Stomach (tissue), 9 donors: Measurements from ENCODE around the gene CLBA1. TPM values are rescaled to one million over a fixed set of nuclear protein-coding genes. Genes with fewer than 3 reads are reported as not detected.

Experiments
- DNase-seq, 2 donors: peaks; one replicate each; pipeline versions ENCODE4 v3.0.0 to v3.0.0-alpha.2; 2013 to 2019
- H3K27ac ChIP-seq, 5 donors: fragments of 200-600 bp in 4 of 5; sonication (generic) in 4 of 5; one replicate each; pipeline ENCODE4 v1.5.1; 2013 to 2019; ENCODE audit warnings: mild to moderate bottlenecking in 1 of 5, moderate library complexity in 1 of 5
- H3K27me3 ChIP-seq, 3 donors: fragments of 200-600 bp; sonication (generic); one replicate each; pipeline ENCODE4 v1.5.1; 2017 to 2019; ENCODE audit warnings: mixed run types in 1 of 3
- H3K36me3 ChIP-seq, 4 donors: fragments of 200-600 bp; sonication (generic); 1 replicate in 3 of 4; 2 replicates in 1 of 4; pipeline ENCODE4 v1.5.1; 2016 to 2019
- H3K4me1 ChIP-seq, 4 donors: fragments of 200-600 bp; sonication (generic); one replicate each; pipeline ENCODE4 v1.5.1; 2016 to 2019
- H3K4me3 ChIP-seq, 4 donors: fragments of 200-600 bp; sonication (generic) in 3 of 4; one replicate each; pipeline ENCODE4 v1.5.1; 2016 to 2019; ENCODE audit warnings: mild to moderate bottlenecking in 1 of 4
- H3K9me3 ChIP-seq, 4 donors: fragments of 200-600 bp; sonication (generic); one replicate each; pipeline ENCODE4 v1.5.1; 2016 to 2019
- EP300 ChIP-seq: sonication (generic); formaldehyde crosslinking; IDR thresholded peaks from one replicate; pipeline ENCODE4 v1.6.1; 2017; ENCODE audit warnings: antibody characterized with exemption
- POLR2A ChIP-seq, 4 donors: fragments of 450-650 bp; IDR thresholded peaks; one replicate each; pipeline ENCODE4 v1.6.1; 2016; ENCODE audit warnings: antibody characterized with exemption in 4 of 4, control low read depth in 2 of 4, mild to moderate bottlenecking in 1 of 4, moderate library complexity in 1 of 4
- POLR2AphosphoS5 ChIP-seq, 3 donors: sonication (generic); formaldehyde crosslinking; IDR thresholded peaks; one replicate each; pipeline ENCODE4 v1.6.1; 2016; ENCODE audit warnings: antibody characterized with exemption in 3 of 3
- WGBS, 5 donors: extraction: QIAGEN DNeasy Blood & Tissue Kit in 3 of 5; methylation state at CpG; one replicate each; pipeline versions ENCODE4 v1.1.5 to v1.1.7; 2013 to 2018; 5-methylcytosine and 5-hydroxymethylcytosine counted together
- intact Hi-C: fragments of 100-400 bp; cut with DNase I; formaldehyde crosslinking; loops from one replicate; pipeline ENCODE4 v1.15.1; 2023; ENCODE audit warnings: low total_unique reads
- polyA plus RNA-seq, 3 donors: library from polyadenylated mRNA; stranded (reverse); fragments of 200-250 nt; gene quantifications; one replicate each; pipeline ENCODE4 v1.2.3, GENCODE V29; 2013
- total RNA-seq, 5 donors: library from RNA; depleted of rRNA; stranded (reverse); fragments of >200 nt; gene quantifications; one replicate each; pipeline versions ENCODE4 v1.1.0 to v1.2.3, GENCODE V29; 2014 to 2016
- TF ChIP-seq, protein P1 (sequence below), 7 experiments: fragments of 450-650 bp in 4 of 7; fragments of 200-600 bp in 3 of 7; sonication (generic) in 3 of 7; IDR thresholded peaks; one replicate each; pipeline ENCODE4 v1.5.1; 2016 to 2019; ENCODE audit warnings: antibody characterized with exemption in 7 of 7, control low read depth in 2 of 7, mild to moderate bottlenecking in 1 of 7
- donor health status: healthy with polysubstance abuse.
- donor health status: Bipolar disorder and iron deficiency.
- donor health status: healthy.

Gene CLBA1
- total and polyA plus RNA-seq, 8 donors, result 3.5 to 13.9 (median 5.8) TPM; not detected in 1

DNA sequence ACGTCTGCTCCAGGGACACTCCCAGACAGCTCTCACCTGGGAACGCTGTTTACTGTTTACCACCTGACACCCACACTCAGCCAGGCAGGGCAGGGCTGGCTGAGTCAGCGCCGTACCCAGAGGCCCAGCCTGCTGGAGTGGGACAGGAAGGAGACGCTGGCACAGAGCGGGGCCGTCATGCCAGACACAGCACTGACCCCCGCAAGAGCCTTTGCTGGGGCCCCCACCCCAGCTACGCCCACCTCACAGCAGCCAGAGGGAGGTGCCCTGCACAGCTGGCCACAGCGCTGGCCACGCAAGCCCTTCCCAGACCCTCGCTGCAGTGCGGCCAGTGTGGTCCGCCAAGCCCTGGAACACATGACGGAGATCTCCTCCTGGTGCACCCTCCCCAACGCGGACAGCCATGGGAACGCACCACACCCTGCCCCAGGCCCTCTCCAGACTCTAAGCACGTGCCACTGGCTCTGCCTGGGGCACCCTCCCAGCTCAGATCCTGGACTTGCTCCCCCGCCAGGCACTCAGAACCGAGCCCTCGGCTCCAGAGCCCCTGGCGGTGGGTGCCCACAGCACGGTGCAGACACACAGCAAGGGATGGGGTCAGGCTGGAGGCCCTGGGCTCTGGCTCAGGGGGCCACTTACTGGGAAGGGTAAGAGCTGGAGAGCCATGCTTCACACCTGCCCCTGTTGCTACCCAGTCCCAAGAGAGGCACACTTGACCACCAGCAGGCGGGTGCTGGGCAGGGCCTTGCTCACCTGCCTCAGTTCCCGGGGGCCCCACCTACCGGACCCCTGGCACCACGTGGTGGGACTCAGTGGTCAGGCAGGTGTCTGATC, 13.1 kb upstream of the CLBA1 start:
- TF ChIP-seq POLR2A (IDR thresholded peaks at IDR 0.05) (no peak), POLR2AphosphoS5 (IDR thresholded peaks at IDR 0.05) (peak in 2 of 3 donors; percentile 51 to 75)
- DNase-seq, result peak; percentile 77 to 92

DNA sequence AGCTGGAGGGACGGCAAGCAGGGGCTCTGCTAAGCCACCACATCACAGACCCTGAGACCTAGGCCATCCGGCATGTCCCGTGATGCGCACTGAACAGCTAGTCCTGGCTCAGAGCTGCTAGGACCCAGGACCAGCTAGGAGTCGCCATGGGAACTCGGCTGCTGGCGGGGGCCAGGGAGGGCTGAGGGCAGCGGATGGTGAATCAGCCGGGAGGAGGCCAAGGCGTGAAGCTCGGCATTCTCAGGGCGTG, 12.5 kb upstream of the CLBA1 start:
- Histone ChIP-seq H3K4me1 (peaks cover 80 to 100% (median 96%) of the 10 kb centered on the region in 4 donors), H3K9me3 (no peaks in the 10 kb centered on the region), H3K4me3 (peak overlapping the region in 1 of 4 donors; percentile 24), H3K36me3 (no peaks in the 10 kb centered on the region), H3K27ac (peak overlapping the region; percentile 82 to 94 (median 90)), H3K27me3 (peaks cover 0 to 29% (median 16%) of the 10 kb centered on the region in 3 donors)
- TF ChIP-seq, protein P1, sequence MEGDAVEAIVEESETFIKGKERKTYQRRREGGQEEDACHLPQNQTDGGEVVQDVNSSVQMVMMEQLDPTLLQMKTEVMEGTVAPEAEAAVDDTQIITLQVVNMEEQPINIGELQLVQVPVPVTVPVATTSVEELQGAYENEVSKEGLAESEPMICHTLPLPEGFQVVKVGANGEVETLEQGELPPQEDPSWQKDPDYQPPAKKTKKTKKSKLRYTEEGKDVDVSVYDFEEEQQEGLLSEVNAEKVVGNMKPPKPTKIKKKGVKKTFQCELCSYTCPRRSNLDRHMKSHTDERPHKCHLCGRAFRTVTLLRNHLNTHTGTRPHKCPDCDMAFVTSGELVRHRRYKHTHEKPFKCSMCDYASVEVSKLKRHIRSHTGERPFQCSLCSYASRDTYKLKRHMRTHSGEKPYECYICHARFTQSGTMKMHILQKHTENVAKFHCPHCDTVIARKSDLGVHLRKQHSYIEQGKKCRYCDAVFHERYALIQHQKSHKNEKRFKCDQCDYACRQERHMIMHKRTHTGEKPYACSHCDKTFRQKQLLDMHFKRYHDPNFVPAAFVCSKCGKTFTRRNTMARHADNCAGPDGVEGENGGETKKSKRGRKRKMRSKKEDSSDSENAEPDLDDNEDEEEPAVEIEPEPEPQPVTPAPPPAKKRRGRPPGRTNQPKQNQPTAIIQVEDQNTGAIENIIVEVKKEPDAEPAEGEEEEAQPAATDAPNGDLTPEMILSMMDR (IDR thresholded peaks at IDR 0.05), result no peak
- peak in 2 of 3 donors; percentile 38 to 82 for TF ChIP-seq POLR2AphosphoS5 (IDR thresholded peaks at IDR 0.05)
- DNase-seq, result peak in 1 of 2 donors; percentile 94
- WGBS, 5 donors, result 34 to 68% (median 38%) methylated on average over 7 to 12 of the region's 12 CpGs
- intact Hi-C loops, result no loop called here

More for the DNA sequence above, 13.1 kb upstream of the CLBA1 start:
- H3K4me1 ChIP-seq, result peaks cover 80 to 100% (median 96%) of the 10 kb centered on the region in 4 donors
- no peaks in the 10 kb centered on the region for H3K9me3 ChIP-seq
- peak overlapping the region in 1 of 4 donors; percentile 3 for H3K4me3 ChIP-seq
- 27 to 51% (median 39%) methylated on average over 20 to 28 of the region's 28 CpGs for WGBS, 5 donors
- H3K27ac ChIP-seq, result peak overlapping the region; percentile 82 to 94 (median 90)
- intact Hi-C loops, result no loop called here
- no peaks in the 10 kb centered on the region for H3K36me3 ChIP-seq
- peaks cover 0 to 29% (median 17%) of the 10 kb centered on the region in 3 donors for H3K27me3 ChIP-seq

DNA sequence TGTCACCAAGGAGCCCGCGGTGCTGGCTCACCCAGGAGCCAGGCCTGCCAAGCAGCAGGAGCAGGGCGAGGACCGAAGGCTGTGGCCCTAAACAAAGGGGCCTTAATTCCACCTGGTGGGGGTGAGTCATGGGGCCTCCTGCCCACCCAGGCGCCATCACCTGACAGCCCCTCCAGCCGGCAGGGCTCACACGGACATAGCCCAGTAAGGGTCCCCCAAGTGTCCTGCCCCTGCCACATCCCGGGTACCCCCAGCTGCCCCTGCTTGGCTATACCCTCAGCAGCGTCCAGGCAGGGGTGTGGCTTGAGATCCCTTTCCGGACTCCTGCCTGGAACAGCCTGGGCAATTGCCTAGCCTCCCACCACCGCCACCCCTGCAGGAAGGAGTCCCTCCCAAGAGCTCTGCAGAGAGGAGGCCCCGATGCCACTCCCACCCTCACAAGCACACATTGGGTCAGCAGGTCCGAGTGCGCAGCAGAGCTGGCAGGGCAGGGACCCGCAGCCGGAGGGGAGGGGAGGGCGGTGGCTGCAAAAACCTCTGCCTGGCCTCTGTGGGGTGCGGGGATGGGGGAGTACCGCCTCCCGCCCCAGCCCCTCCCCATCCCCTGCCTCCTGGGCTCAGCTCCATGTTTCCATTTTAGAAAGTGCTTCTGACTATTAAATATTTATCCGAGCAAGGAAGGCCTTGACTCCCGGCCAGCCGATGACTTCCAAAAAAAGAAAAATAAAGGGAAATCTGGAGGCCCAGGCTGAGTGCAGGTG, 12.0 kb upstream of the CLBA1 start:
- intact Hi-C loops, result no loop called here
- Histone ChIP-seq H3K4me3 (peak overlapping the region; percentile 6 to 24 (median 10)), H3K36me3 (no peaks in the 10 kb centered on the region), H3K27ac (peak overlapping the region; percentile 82 to 94 (median 90)), H3K4me1 (peaks cover 75 to 99% (median 94%) of the 10 kb centered on the region in 4 donors), H3K9me3 (no peaks in the 10 kb centered on the region), H3K27me3 (peaks cover 0 to 29% (median 16%) of the 10 kb centered on the region in 3 donors)
- WGBS, 5 donors, result 16 to 28% (median 22%) methylated on average over 13 to 23 of the region's 23 CpGs
- TF ChIP-seq, protein P1 (IDR thresholded peaks at IDR 0.05), result peak in 1 of 7 experiments; percentile 7
- TF ChIP-seq POLR2AphosphoS5 (IDR thresholded peaks at IDR 0.05) (peak in 2 of 3 donors; percentile 19 to 47), POLR2A (IDR thresholded peaks at IDR 0.05) (no peak), EP300 (no peak)
- DNase-seq, result peak; percentile 84 to 89

DNA sequence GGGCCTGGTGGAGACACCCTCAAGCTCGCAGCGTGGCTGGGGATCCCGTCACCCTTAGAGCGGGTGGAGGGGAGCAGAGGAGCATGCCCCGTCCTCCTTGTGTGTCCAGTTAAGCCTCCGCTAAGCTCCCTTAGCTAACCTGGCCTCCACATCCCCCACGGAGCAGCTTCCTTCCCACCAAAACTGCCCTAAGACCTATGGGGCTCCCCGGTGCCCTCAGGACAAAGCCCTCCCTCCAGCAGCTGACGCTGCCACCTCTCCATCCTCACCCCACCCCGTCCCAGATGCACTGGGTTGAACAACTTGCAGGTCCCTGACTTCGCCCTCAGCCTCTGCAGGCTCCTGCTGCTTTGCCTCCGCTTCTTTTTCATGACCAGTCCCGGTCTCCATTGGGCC, 11.4 kb upstream of the CLBA1 start:
- no peak for TF ChIP-seq POLR2AphosphoS5 (IDR thresholded peaks at IDR 0.05)
- TF ChIP-seq EP300, result no peak
- TF ChIP-seq POLR2A (IDR thresholded peaks at IDR 0.05), result no peak
- TF ChIP-seq, protein P1 (IDR thresholded peaks at IDR 0.05), result no peak
- H3K36me3 ChIP-seq, result no peaks in the 10 kb centered on the region
- peak overlapping the region; percentile 10 to 94 (median 90) for H3K27ac ChIP-seq
- H3K27me3 ChIP-seq, result peaks cover 0 to 31% (median 21%) of the 10 kb centered on the region in 3 donors
- no peaks in the 10 kb centered on the region for H3K9me3 ChIP-seq
- no peak for DNase-seq
- 49 to 60% (median 57%) methylated on average over 13 of the region's 13 CpGs for WGBS, 5 donors
- intact Hi-C loops, result no loop called here
- peak overlapping the region; percentile 6 to 24 (median 10) for H3K4me3 ChIP-seq
- peaks cover 73 to 99% (median 93%) of the 10 kb centered on the region in 4 donors for H3K4me1 ChIP-seq
